Heart left ventricle (tissue), 16 donors: ENCODE results near the gene PARPBP. TPM values are rescaled to one million over a fixed set of nuclear protein-coding genes. Genes with fewer than 3 reads are reported as not detected.
"Not testable (repeated sequence)": the region's sequence is repeated elsewhere in the genome, so short reads cannot be mapped to it uniquely, and the experiment has no call there.

ENCODE experiments used
- ATAC-seq, 4 donors: fragments of 200-7000 bp; cut with Tn5 transposase; one replicate each; pipeline ENCODE4 v1.9.1; 2020 to 2022; ENCODE audit warnings: moderate library complexity in 4 of 4, mild to moderate bottlenecking in 3 of 4, moderate number of reproducible peaks in 1 of 4
- DNase-seq, 5 donors: peaks; one replicate each; pipeline ENCODE4 v3.0.0-alpha.2; 2020
- H3K27ac ChIP-seq, 12 donors: fragments of 200-600 bp; sonication (generic) in 4 of 12; one replicate each; pipeline versions ENCODE4 v1.5.0 to v1.8.0; 2016 to 2022; ENCODE audit warnings: mild to moderate bottlenecking in 2 of 12
- H3K27me3 ChIP-seq, 9 donors: fragments of 200-600 bp; sonication (generic) in 2 of 9; one replicate each; pipeline versions ENCODE4 v1.5.1 to v1.8.0; 2016 to 2022; ENCODE audit warnings: mild to moderate bottlenecking in 3 of 9
- H3K36me3 ChIP-seq, 9 donors: fragments of 200-600 bp; sonication (generic) in 2 of 9; one replicate each; pipeline versions ENCODE4 v1.5.0 to v1.8.0; 2018 to 2022; ENCODE audit warnings: mild to moderate bottlenecking in 2 of 9
- H3K4me1 ChIP-seq, 12 donors: fragments of 200-600 bp; sonication (generic) in 4 of 12; one replicate each; pipeline versions ENCODE4 v1.5.0 to v1.8.0; 2016 to 2022; ENCODE audit warnings: mild to moderate bottlenecking in 3 of 12
- H3K4me3 ChIP-seq, 12 donors: fragments of 200-600 bp; sonication (generic) in 4 of 12; one replicate each; pipeline versions ENCODE4 v1.5.0 to v1.8.0; 2017 to 2022; ENCODE audit warnings: mild to moderate bottlenecking in 9 of 12, moderate library complexity in 4 of 12
- H3K9me3 ChIP-seq, 12 donors: fragments of 200-600 bp; sonication (generic) in 4 of 12; one replicate each; pipeline versions ENCODE4 v1.5.0 to v1.8.0; 2016 to 2022; ENCODE audit warnings: mild to moderate bottlenecking in 1 of 12
- POLR2A ChIP-seq, 2 donors: fragments of 450-650 bp; IDR thresholded peaks; one replicate each; pipeline ENCODE4 v1.6.1; 2017; ENCODE audit warnings: antibody characterized with exemption in 2 of 2, mild to moderate bottlenecking in 2 of 2, moderate library complexity in 2 of 2
- WGBS, 4 donors: extraction: QIAGEN DNeasy Blood & Tissue Kit in 2 of 4; methylation state at CpG; one replicate each; pipeline versions ENCODE4 v1.1.5 to v1.1.7; 2013 to 2018; 5-methylcytosine and 5-hydroxymethylcytosine counted together
- intact Hi-C, 10 donors: fragments of 100-400 bp; cut with DNase I; formaldehyde crosslinking; loops; one replicate each; pipeline versions ENCODE4 v1.11.1 to v1.14.2; 2022
- polyA plus RNA-seq, 2 donors: library from polyadenylated mRNA; stranded (reverse); fragments of 200-250 nt; gene quantifications; one replicate each; pipeline ENCODE4 v1.2.3, GENCODE V29; 2013
- total RNA-seq, 9 donors: library from RNA; depleted of rRNA in 2 of 9; stranded (reverse); fragments of >200 nt in 2 of 9; fragmentation: NEBNext Ultra II Directional in 3 of 9; extraction: Animal tissue kit (Norgen Biotek cat#: 25700) in 3 of 9; gene quantifications; one replicate each; pipeline versions ENCODE4 v1.1.0 to v1.2.4, GENCODE V29; 2016 to 2023
- TF ChIP-seq, protein P1 (sequence below), 12 donors: fragments of 200-600 bp; sonication (generic) in 4 of 12; IDR thresholded peaks; one replicate each; pipeline versions ENCODE4 v1.5.0 to v1.8.0; 2018 to 2022; ENCODE audit warnings: antibody characterized with exemption in 12 of 12, mild to moderate bottlenecking in 5 of 12
- donor health status: ischemic (EF 13 %, LVEDD 7.1; RV severe dilation, severe dysfunction).
- donor health status: healthy with polysubstance abuse.
- donor health status: DM: no; HTN: yes; CAD: no.
- donor health status: DM: no; HTN: no; CAD: no.
- donor health status: ischemic (EF 25% LVEDD 6.9; RV normal size, moderate dysfunction).
- donor health status: ischemic (EF 25% LVEDD 5.7; RV mildly dilated, moderate dysfunction).
- donor health status: healthy.
- donor health status: DM: yes; HTN: yes; CAD: no.
- donor health status: ischemic (EF 35%, LVEDD 5.7; RV mildly dilated, moderate dysfunction).
- donor health status: nonischemic (EF 11% LVEDD 7.7; RV severe dilation, severe dysfunction).
- donor health status: DM: yes; HTN: yes; CAD: no.
- donor health status: PGD.
- donor health status: ischemic (EF 29% LVEDD 5.4; RV normal size, mild dysfunction).
- donor health status: nonischemic (EF 23%, LVEDD 6.1; RV moderate dilation, normal function).

PARPBP gene
- total and polyA plus RNA-seq, 11 donors, result 0.19 to 2.3 (median 0.49) TPM; not detected in 1

GRCh38 chr12:102234599-102234998, 114.6 kb downstream of the PARPBP start:
- intact Hi-C loops, result no loop called here
- H3K4me3 ChIP-seq, result no peak overlapping the region
- ATAC-seq, result no peak
- H3K27ac ChIP-seq, result no peak overlapping the region
- 69 to 82% (median 75%) methylated on average over 2 of the region's 2 CpGs for WGBS, 4 donors
- TF ChIP-seq, protein P1, sequence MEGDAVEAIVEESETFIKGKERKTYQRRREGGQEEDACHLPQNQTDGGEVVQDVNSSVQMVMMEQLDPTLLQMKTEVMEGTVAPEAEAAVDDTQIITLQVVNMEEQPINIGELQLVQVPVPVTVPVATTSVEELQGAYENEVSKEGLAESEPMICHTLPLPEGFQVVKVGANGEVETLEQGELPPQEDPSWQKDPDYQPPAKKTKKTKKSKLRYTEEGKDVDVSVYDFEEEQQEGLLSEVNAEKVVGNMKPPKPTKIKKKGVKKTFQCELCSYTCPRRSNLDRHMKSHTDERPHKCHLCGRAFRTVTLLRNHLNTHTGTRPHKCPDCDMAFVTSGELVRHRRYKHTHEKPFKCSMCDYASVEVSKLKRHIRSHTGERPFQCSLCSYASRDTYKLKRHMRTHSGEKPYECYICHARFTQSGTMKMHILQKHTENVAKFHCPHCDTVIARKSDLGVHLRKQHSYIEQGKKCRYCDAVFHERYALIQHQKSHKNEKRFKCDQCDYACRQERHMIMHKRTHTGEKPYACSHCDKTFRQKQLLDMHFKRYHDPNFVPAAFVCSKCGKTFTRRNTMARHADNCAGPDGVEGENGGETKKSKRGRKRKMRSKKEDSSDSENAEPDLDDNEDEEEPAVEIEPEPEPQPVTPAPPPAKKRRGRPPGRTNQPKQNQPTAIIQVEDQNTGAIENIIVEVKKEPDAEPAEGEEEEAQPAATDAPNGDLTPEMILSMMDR (IDR thresholded peaks at IDR 0.05), result peak in 1 of 12 donors; percentile 11
- TF ChIP-seq POLR2A (IDR thresholded peaks at IDR 0.05), result no peak
- peaks cover 0 to 5% (median 0%) of the 10 kb centered on the region in 12 donors for H3K4me1 ChIP-seq
- no peaks in the 10 kb centered on the region for H3K36me3 ChIP-seq
- H3K27me3 ChIP-seq, result no peaks in the 10 kb centered on the region
- no peak for DNase-seq
- H3K9me3 ChIP-seq, result peaks cover 0 to 2% (median 0%) of the 10 kb centered on the region in 12 donors

GRCh38 chr12:102240859-102241258, 120.9 kb downstream of the PARPBP start:
- DNase-seq, H3K27me3 ChIP-seq, ATAC-seq, H3K4me1 ChIP-seq, H3K4me3 ChIP-seq, intact Hi-C loops, H3K36me3 ChIP-seq, H3K27ac ChIP-seq: not testable (repeated sequence)
- WGBS, 4 donors, result 94 to 97% (median 95%) methylated on average over 2 of the region's 2 CpGs
- peaks cover 0 to 27% (median 0%) of the 10 kb centered on the region in 12 donors for H3K9me3 ChIP-seq

Other genes starting within 250 kb of the PARPBP start
- gene DRAM1, start 242.6 kb upstream of the PARPBP start, total RNA-seq, result 10 to 100 TPM in 2 of 9 donors, 1 to 10 TPM in 7; 3.7 to 40.7 (median 4.3) TPM
- gene DRAM1, start 242.6 kb upstream of the PARPBP start, polyA plus RNA-seq, result 1 to 10 TPM; 2.9 to 3.9 TPM
- gene WASHC3, start 58.2 kb upstream of the PARPBP start, total RNA-seq, result 10 to 100 TPM; 34.8 to 65.5 (median 40.9) TPM
- gene WASHC3, start 58.2 kb upstream of the PARPBP start, polyA plus RNA-seq, result 10 to 100 TPM; 49.2 to 58.1 TPM
- 10 to 100 TPM in 8 of 9 donors, 1 to 10 TPM in 1; 7.6 to 26.2 (median 16.1) TPM for gene NUP37, start 69 bp upstream of the PARPBP start, total RNA-seq
- 10 to 100 TPM in 1 of 2 donors, 1 to 10 TPM in 1; 9.0 to 18.9 TPM for gene NUP37, start 69 bp upstream of the PARPBP start, polyA plus RNA-seq
- gene PMCH, start 77.7 kb downstream of the PARPBP start, total RNA-seq, result not detected
- not detected for gene PMCH, start 77.7 kb downstream of the PARPBP start, polyA plus RNA-seq